22Rv1 (cell line): ENCODE results near the gene SNX22.
"Not testable (repeated sequence)": the region's sequence is repeated elsewhere in the genome, so short reads cannot be mapped to it uniquely, and the experiment has no call there.

Experiments
- H3K27ac ChIP-seq: fragments of 450-650 bp; 2 replicates; pipeline ENCODE4 v1.5.1; 2017
- CTCF ChIP-seq: fragments of 450-650 bp; IDR thresholded peaks from 2 replicates; pipeline ENCODE4 v1.5.1; 2017; ENCODE audit warnings: mild to moderate bottlenecking
- ZFX ChIP-seq: fragments of 450-650 bp; IDR thresholded peaks from 2 replicates; pipeline ENCODE4 v1.6.1; 2017; ENCODE audit warnings: antibody characterized with exemption, borderline replicate concordance

The SNX22 gene

GRCh38 chr15:64151727-64152506, at the start of gene SNX22:
Gene SNX22, plus strand, starts transcription at chr15:64151731. Its CDS starts 45 bp downstream, at chr15:64151776.
- peak within 1 kb of the TSS; percentile 80 for H3K27ac ChIP-seq
- no peak for TF ChIP-seq ZFX
- peak; percentile 14; the same call in 1 of the 2 replicates for TF ChIP-seq CTCF

- no peak overlapping the region for H3K27ac ChIP-seq
- TF ChIP-seq CTCF: no peak
- TF ChIP-seq ZFX: no peak
These were observed 49.0 kb upstream of the SNX22 start for GRCh38 chr15:64102497-64102896.

- no peak overlapping the region for H3K27ac ChIP-seq
- TF ChIP-seq ZFX (no peak), CTCF (no peak)
These were observed 46.3 kb upstream of the SNX22 start for GRCh38 chr15:64105113-64105704.

GRCh38 chr15:64107337-64107736, 44.2 kb upstream of the SNX22 start:
- TF ChIP-seq ZFX (no peak), CTCF (no peak)
- H3K27ac ChIP-seq: no peak overlapping the region

GRCh38 chr15:64110108-64110701, 41.3 kb upstream of the SNX22 start:
- H3K27ac ChIP-seq: not testable (repeated sequence)

GRCh38 chr15:64110950-64111678, 40.4 kb upstream of the SNX22 start:
- no peak overlapping the region for H3K27ac ChIP-seq
- TF ChIP-seq CTCF (no peak), ZFX (no peak)

GRCh38 chr15:64111679-64112050, 39.9 kb upstream of the SNX22 start:
- TF ChIP-seq ZFX (no peak), CTCF (no peak)

More at GRCh38 chr15:64111679-64112050, 39.9 kb upstream of the SNX22 start:
- no peak overlapping the region for H3K27ac ChIP-seq
